HepG2 (cell line): ENCODE data around the gene OR6C4. TPM values are rescaled to one million over a fixed set of nuclear protein-coding genes. Genes with fewer than 3 reads are reported as not detected.
A peak's percentile ranks its signal among the peaks of the same experiment; 100 is the strongest.

Source experiments
- FOXA3 ChIP-seq: IDR thresholded peaks from 2 replicates; pipeline ENCODE4 v1.6.1; 2016; ENCODE audit warnings: missing genetic modification reagents, missing compliant biosample characterization
- IKZF1 ChIP-seq: fragments of 450-650 bp; IDR thresholded peaks from 2 replicates; pipeline ENCODE4 v1.7.1; 2016
- NR2F6 ChIP-seq, 2 experiments: IDR thresholded peaks; 2 replicates each; pipeline ENCODE4 v1.6.1; 2016; ENCODE audit warnings: antibody characterized with exemption in 1 of 2, mild to moderate bottlenecking in 1 of 2
- PRMT3 ChIP-seq: sonication (generic); formaldehyde crosslinking; IDR thresholded peaks from 2 replicates; pipeline ENCODE4 v1.8.1; 2022; ENCODE audit warnings: low read depth, mild to moderate bottlenecking, moderate library complexity, missing genetic modification reagents, borderline replicate concordance
- SMARCC2 ChIP-seq: fragments of 450-650 bp; IDR thresholded peaks from 2 replicates; pipeline ENCODE4 v1.6.1; 2017; ENCODE audit warnings: antibody characterized with exemption, mild to moderate bottlenecking
- SOX6 ChIP-seq, 2 experiments: fragments of 450-650 bp in 1 of 2; sonication (generic) in 1 of 2; formaldehyde crosslinking in 1 of 2; IDR thresholded peaks; 2 replicates each; pipeline versions ENCODE4 v1.4.0 to v1.6.1; 2017 to 2020; ENCODE audit warnings: antibody characterized with exemption in 1 of 2, mild to moderate bottlenecking in 1 of 2, missing genetic modification reagents in 1 of 2
- TBL1XR1 ChIP-seq: fragments of 150-350 bp; IDR thresholded peaks from 2 replicates; pipeline ENCODE4 v1.6.1; 2014; ENCODE audit warnings: borderline replicate concordance, low read length; ENCODE audit not compliant: partially characterized antibody
- XRCC5 ChIP-seq: fragments of 200-400 bp; formaldehyde crosslinking; optimal IDR thresholded peaks from 2 replicates; pipeline ENCODE3; 2017; ENCODE audit warnings: mild to moderate bottlenecking, low read length
- ZGPAT ChIP-seq: IDR thresholded peaks from 2 replicates; pipeline ENCODE4 v1.6.1; 2016; ENCODE audit warnings: mild to moderate bottlenecking
- ZNF331 ChIP-seq: sonication (generic); formaldehyde crosslinking; IDR thresholded peaks from 2 replicates; pipeline ENCODE4 v1.4.0; 2020; ENCODE audit warnings: missing genetic modification reagents
- ZNF501 ChIP-seq: sonication (generic); formaldehyde crosslinking; IDR thresholded peaks from 2 replicates; pipeline ENCODE4 v1.5.1; 2020; ENCODE audit warnings: mild to moderate bottlenecking, moderate library complexity, missing genetic modification reagents
- ZNF557 ChIP-seq: sonication (generic); formaldehyde crosslinking; IDR thresholded peaks from 2 replicates; pipeline ENCODE4 v1.4.0; 2020; ENCODE audit warnings: missing genetic modification reagents
- ZNF740 ChIP-seq: sonication (generic); formaldehyde crosslinking; IDR thresholded peaks from 2 replicates; pipeline ENCODE4 v1.4.0; 2020; ENCODE audit warnings: missing genetic modification reagents
- ZNF761 ChIP-seq: sonication (generic); formaldehyde crosslinking; conservative IDR thresholded peaks from 2 replicates; pipeline ENCODE4 v1.4.0; 2020; ENCODE audit warnings: mild to moderate bottlenecking, missing genetic modification reagents
- polyA plus RNA-seq, 8 experiments: library from polyadenylated mRNA; depleted of rRNA in 3 of 8; stranded (reverse) in 7 of 8; unstranded in 1 of 8; fragments of >200 nt; fragmentation: Illumina TruSeq in 4 of 8; extraction: Trizol in 4 of 8; gene quantifications; 2 replicates each; pipeline versions ENCODE4 v1.2.1 to v1.2.3, GENCODE V29; 2011 to 2016; ENCODE audit warnings: low read depth in 4 of 8, missing spikeins in 1 of 8, mixed read lengths in 1 of 8; ENCODE audit not compliant: insufficient read depth in 1 of 8
- total RNA-seq, 5 experiments: library from RNA; depleted of rRNA; stranded (reverse); fragments of >200 nt; fragmentation: Illumina TruSeq; extraction: Trizol; gene quantifications; 2 replicates each; pipeline ENCODE4 v1.2.3, GENCODE V29; 2016; ENCODE audit warnings: low read depth in 1 of 5
- TF ChIP-seq, protein P1 (sequence below): fragments of 450-650 bp; IDR thresholded peaks from 2 replicates; pipeline ENCODE4 v1.6.1; 2016
- TF ChIP-seq, protein P2 (sequence below), 2 experiments: IDR thresholded peaks; 2 replicates each; pipeline ENCODE4 v1.6.1; 2011 to 2012; ENCODE audit warnings: low read length in 2 of 2, borderline replicate concordance in 1 of 2, low read depth in 1 of 2, mild to moderate bottlenecking in 1 of 2, moderate library complexity in 1 of 2

The OR6C4 gene
- total and polyA plus RNA-seq, 2 of the 13 experiments (the other 11 are each of a cell fraction or from before 2014, with no cell fraction given), result not detected

- TF ChIP-seq ZNF740 (no peak), SMARCC2 (no peak), ZNF501 (CRISPR knock-in tag) (no peak), NR2F6 (IDR thresholded peaks at IDR 0.05) (no peak), NR2F6 (CRISPR knock-in tag; IDR thresholded peaks at IDR 0.05) (peak; percentile 8; the same call in 1 of the 2 replicates), ZGPAT (peak; percentile 60), ZNF331 (CRISPR knock-in tag) (peak; percentile 52; the same call in 1 of the 2 replicates), ZNF761 (CRISPR knock-in tag) (no peak), SOX6 (IDR thresholded peaks at IDR 0.05) (no peak), SOX6 (CRISPR knock-in tag; IDR thresholded peaks at IDR 0.05) (peak; percentile 98), IKZF1 (no peak), XRCC5 (peak; percentile 27), ZNF557 (CRISPR knock-in tag) (0 out of 2 replicates have a peak, but pooled peaks have one; percentile 82), FOXA3 (peak; percentile 82), PRMT3 (no peak), TBL1XR1 (peak; percentile 55)
- TF ChIP-seq, protein P1, sequence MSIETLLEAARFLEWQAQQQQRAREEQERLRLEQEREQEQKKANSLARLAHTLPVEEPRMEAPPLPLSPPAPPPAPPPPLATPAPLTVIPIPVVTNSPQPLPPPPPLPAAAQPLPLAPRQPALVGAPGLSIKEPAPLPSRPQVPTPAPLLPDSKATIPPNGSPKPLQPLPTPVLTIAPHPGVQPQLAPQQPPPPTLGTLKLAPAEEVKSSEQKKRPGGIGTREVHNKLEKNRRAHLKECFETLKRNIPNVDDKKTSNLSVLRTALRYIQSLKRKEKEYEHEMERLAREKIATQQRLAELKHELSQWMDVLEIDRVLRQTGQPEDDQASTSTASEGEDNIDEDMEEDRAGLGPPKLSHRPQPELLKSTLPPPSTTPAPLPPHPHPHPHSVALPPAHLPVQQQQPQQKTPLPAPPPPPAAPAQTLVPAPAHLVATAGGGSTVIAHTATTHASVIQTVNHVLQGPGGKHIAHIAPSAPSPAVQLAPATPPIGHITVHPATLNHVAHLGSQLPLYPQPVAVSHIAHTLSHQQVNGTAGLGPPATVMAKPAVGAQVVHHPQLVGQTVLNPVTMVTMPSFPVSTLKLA, result no peak
- TF ChIP-seq, protein P2, sequence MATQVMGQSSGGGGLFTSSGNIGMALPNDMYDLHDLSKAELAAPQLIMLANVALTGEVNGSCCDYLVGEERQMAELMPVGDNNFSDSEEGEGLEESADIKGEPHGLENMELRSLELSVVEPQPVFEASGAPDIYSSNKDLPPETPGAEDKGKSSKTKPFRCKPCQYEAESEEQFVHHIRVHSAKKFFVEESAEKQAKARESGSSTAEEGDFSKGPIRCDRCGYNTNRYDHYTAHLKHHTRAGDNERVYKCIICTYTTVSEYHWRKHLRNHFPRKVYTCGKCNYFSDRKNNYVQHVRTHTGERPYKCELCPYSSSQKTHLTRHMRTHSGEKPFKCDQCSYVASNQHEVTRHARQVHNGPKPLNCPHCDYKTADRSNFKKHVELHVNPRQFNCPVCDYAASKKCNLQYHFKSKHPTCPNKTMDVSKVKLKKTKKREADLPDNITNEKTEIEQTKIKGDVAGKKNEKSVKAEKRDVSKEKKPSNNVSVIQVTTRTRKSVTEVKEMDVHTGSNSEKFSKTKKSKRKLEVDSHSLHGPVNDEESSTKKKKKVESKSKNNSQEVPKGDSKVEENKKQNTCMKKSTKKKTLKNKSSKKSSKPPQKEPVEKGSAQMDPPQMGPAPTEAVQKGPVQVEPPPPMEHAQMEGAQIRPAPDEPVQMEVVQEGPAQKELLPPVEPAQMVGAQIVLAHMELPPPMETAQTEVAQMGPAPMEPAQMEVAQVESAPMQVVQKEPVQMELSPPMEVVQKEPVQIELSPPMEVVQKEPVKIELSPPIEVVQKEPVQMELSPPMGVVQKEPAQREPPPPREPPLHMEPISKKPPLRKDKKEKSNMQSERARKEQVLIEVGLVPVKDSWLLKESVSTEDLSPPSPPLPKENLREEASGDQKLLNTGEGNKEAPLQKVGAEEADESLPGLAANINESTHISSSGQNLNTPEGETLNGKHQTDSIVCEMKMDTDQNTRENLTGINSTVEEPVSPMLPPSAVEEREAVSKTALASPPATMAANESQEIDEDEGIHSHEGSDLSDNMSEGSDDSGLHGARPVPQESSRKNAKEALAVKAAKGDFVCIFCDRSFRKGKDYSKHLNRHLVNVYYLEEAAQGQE (IDR thresholded peaks at IDR 0.05; ENCODE audit: borderline replicate concordance in 1 of 2, low read depth in 1 of 2, low read length in 2 of 2), result 0 out of 4 replicates have a peak, but pooled peaks of 1 of the 2 experiments have one; percentile 40
These were observed 49.6 kb upstream of the OR6C4 start (continued) for GRCh38 chr12:55499810-55500252.
